Urinary bladder (tissue), 2 donors: ENCODE results near the gene TIRAP. TPM values are rescaled to one million over a fixed set of nuclear protein-coding genes. Genes with fewer than 3 reads are reported as not detected.

ENCODE experiments used
- polyA plus RNA-seq: library from polyadenylated mRNA; stranded (reverse); fragments of 200-250 nt; gene quantifications from one replicate; pipeline ENCODE4 v1.2.3, GENCODE V29; 2013
- small RNA-seq: library from RNA; depleted of rRNA; stranded (forward); fragments of <200 nt; gene quantifications from one replicate; pipeline ENCODE3, GENCODE V24; 2014
- total RNA-seq: library from RNA; depleted of rRNA; stranded (reverse); fragments of >200 nt; gene quantifications from one replicate; pipeline ENCODE4 v1.2.3, GENCODE V29; 2014
- donor health status: healthy.

TIRAP gene
- total and polyA plus RNA-seq, 2 donors = 5.8 to 11.5 TPM

Small RNA genes within 50 kb of the gene (small RNA-seq; reads per million reads assigned to genes)
- not detected for gene RN7SL351P

Other genes with a start within 250 kb of the TIRAP start
- 47.4 TPM for gene CDON, start 220.2 kb upstream of the TIRAP start, total RNA-seq
- 8.4 TPM for gene CDON, start 220.2 kb upstream of the TIRAP start, polyA plus RNA-seq
- gene RPUSD4, start 71.4 kb upstream of the TIRAP start, total RNA-seq = 18.6 TPM
- gene RPUSD4, start 71.4 kb upstream of the TIRAP start, polyA plus RNA-seq = 19.1 TPM
- 18.0 TPM for gene FAM118B, start 71.3 kb upstream of the TIRAP start, total RNA-seq
- gene FAM118B, start 71.3 kb upstream of the TIRAP start, polyA plus RNA-seq = 11.1 TPM
- gene SRPRA, start 14.2 kb upstream of the TIRAP start, total RNA-seq = 35.1 TPM
- 92.8 TPM for gene SRPRA, start 14.2 kb upstream of the TIRAP start, polyA plus RNA-seq
- 11.4 TPM for gene FOXRED1, start 13.9 kb upstream of the TIRAP start, total RNA-seq
- gene FOXRED1, start 13.9 kb upstream of the TIRAP start, polyA plus RNA-seq = 20.4 TPM
- 6.7 TPM for gene DCPS, start 21.0 kb downstream of the TIRAP start, total RNA-seq
- 28.3 TPM for gene DCPS, start 21.0 kb downstream of the TIRAP start, polyA plus RNA-seq
- 35.2 TPM for gene ST3GAL4, start 72.6 kb downstream of the TIRAP start, total RNA-seq
- gene ST3GAL4, start 72.6 kb downstream of the TIRAP start, polyA plus RNA-seq = 48.5 TPM